Measurements from ENCODE around the gene NUDT8.
"Not testable (repeated sequence)": the region's sequence is repeated elsewhere in the genome, so short reads cannot be mapped to it uniquely, and the experiment has no call there.

The NUDT8 gene

DNA sequence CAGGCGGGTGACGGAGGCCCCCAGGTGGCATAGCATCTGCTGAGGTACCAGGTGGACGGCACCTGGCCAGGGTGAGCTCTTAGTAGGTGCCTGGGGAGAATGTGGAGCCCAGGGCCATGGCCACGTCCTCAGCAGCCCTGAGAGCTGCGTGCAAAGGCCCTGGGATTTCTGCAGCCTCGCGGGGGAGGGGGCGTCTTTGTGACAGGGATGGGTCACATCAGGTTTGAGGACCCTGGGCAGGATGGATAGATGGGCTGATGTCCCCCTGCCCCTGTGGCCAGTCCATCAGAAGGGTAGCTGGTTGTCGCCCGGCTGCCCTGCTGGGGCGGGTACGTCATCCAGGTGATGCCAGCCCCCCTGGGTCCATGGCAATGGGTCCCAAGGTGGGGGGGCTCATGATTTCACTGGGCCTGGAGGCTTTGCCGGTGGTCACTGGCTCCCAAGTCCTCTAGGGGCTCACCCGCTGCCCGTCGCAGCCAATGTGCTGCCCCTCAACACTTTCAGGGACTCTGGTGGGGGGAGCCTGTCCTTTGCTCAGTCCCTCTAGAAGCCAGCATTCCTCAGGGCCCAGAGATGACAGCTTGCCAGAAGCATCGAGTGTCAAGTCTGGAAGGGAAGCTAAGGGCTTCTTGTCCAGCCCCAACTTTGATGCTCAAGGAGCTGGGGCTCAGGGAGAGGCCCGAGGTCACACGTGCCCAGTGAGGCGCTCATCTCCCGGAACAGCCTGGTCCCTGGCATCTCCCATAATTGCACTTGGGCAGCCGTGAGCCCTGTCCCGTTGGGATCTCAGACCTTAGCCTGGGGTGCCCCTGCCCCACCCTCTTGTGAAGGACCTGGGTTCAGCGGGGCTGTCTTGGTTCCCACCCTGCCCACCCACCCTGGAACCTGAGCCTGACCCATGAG lies 9.0 kb upstream of the NUDT8 start:
- no peak overlapping the region for H3K27ac ChIP-seq
- no peak overlapping the region for H3K9ac ChIP-seq
- H3K4me2 ChIP-seq (ENCODE audit: low read length): no peak overlapping the region
- no peaks in the 10 kb centered on the region for H3K27me3 ChIP-seq (ENCODE audit: control insufficient read depth, insufficient read depth, low read length)
- TF ChIP-seq CTCF (IDR thresholded peaks at IDR 0.05): no peak
- no peaks in the 10 kb centered on the region for H3K9me3 ChIP-seq (ENCODE audit: control insufficient read depth, low read length)
- no peaks in the 10 kb centered on the region for H3K79me2 ChIP-seq
- no peaks in the 10 kb centered on the region for H3K4me1 ChIP-seq
- no peak overlapping the region for H3K4me3 ChIP-seq (ENCODE audit: low read depth, low read length)
- no peaks in the 10 kb centered on the region for H3K36me3 ChIP-seq (ENCODE audit: control insufficient read depth, insufficient read depth, low read length)
- no peak overlapping the region for H2AFZ ChIP-seq

DNA sequence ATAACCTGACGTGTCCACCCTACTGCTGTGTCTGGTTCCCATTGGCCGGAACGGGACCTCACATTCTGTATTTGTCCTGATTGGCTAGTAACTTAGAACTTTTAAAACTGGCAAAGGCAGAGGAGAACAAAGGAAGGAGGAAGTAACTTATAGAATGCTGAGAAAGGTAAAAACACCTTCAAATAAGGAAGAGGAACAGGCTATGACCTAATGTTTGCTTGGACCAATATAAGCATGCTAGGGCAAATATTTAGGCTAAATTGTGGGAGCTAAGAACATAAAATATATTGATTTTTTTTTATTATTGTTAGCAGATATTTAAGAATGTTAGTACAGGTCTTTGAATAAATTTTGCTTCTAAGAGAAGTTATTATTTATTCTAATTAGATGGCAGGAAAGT lies 7.7 kb upstream of the NUDT8 start:
- not testable (repeated sequence) for H2AFZ ChIP-seq; H3K79me2 ChIP-seq; H3K9me3 ChIP-seq (ENCODE audit: control insufficient read depth, low read length); H3K27ac ChIP-seq; H3K4me3 ChIP-seq (ENCODE audit: low read depth, low read length); H3K36me3 ChIP-seq (ENCODE audit: control insufficient read depth, insufficient read depth, low read length); H3K27me3 ChIP-seq (ENCODE audit: control insufficient read depth, insufficient read depth, low read length); H3K9ac ChIP-seq; H3K4me2 ChIP-seq (ENCODE audit: low read length); H3K4me1 ChIP-seq

- Histone ChIP-seq H3K79me2 (no peaks in the 10 kb centered on the region), H3K27me3 (ENCODE audit: control insufficient read depth, insufficient read depth, low read length) (no peaks in the 10 kb centered on the region), H3K4me2 (ENCODE audit: low read length) (no peak overlapping the region), H3K4me3 (ENCODE audit: low read depth, low read length) (no peak overlapping the region), H3K36me3 (ENCODE audit: control insufficient read depth, insufficient read depth, low read length) (no peaks in the 10 kb centered on the region), H3K9me3 (ENCODE audit: control insufficient read depth, low read length) (no peaks in the 10 kb centered on the region), H3K27ac (no peak overlapping the region), H3K4me1 (peaks cover 6% of the 10 kb centered on the region), H2AFZ (no peak overlapping the region), H3K9ac (no peak overlapping the region)
- TF ChIP-seq CTCF (IDR thresholded peaks at IDR 0.05): no peak
Measured at GRCh38 chr11:67636962-67637361, 7.2 kb upstream of the NUDT8 start.

GRCh38 chr11:67635231-67635521 lies 5.4 kb upstream of the NUDT8 start:
- Histone ChIP-seq H3K79me2 (no peaks in the 10 kb centered on the region), H3K9me3 (ENCODE audit: control insufficient read depth, low read length) (no peaks in the 10 kb centered on the region), H3K36me3 (ENCODE audit: control insufficient read depth, insufficient read depth, low read length) (no peaks in the 10 kb centered on the region), H2AFZ (no peak overlapping the region), H3K4me3 (ENCODE audit: low read depth, low read length) (no peak overlapping the region), H3K4me2 (ENCODE audit: low read length) (no peak overlapping the region), H3K4me1 (peaks cover 9% of the 10 kb centered on the region), H3K27me3 (ENCODE audit: control insufficient read depth, insufficient read depth, low read length) (no peaks in the 10 kb centered on the region), H3K27ac (no peak overlapping the region), H3K9ac (no peak overlapping the region)
- no peak for TF ChIP-seq CTCF (IDR thresholded peaks at IDR 0.05)

DNA sequence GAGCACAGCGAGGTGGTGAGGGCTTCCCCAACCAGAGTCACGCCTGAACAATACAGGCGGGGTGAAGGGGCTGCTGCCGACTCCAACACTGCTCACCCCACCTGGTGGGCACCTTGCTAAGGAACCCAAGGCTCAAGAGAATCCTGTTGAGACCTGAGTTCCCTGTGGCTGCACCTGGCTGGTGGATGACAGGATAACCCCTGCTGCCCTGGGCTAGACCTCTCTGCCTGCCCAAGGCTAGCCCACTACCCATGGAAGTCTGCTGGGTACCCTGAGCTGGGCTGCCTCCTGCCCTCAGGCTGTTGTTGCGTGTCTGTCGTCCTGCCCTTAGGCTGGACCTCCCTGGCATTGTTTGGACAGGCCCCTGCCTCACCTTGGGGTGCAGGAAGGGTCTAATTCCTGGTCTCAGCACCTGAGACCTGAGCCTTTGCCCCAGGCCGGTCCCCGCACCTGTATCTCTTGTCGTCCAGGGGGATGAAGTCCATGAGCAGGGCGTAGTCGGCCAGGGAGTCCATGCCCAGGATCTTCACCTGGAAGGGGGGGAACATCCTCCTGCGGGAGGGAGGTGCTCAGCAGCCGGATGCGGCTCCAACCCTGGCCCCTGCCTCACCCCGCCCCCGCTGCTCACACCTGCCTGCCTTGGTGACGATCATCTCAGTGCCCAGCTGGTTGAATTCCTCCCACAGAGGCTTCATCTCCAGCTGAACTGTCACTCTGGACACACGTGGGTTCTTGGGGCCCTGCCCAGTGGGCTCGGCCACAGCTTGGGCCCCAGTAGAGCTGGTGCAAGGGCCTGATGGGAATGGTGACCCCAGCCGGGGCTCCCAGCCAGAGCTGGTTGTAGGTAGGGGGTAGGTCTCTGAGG lies 4.9 kb upstream of the NUDT8 start:
- Histone ChIP-seq H3K4me3 (ENCODE audit: low read depth, low read length) (no peak overlapping the region), H3K27me3 (ENCODE audit: control insufficient read depth, insufficient read depth, low read length) (no peaks in the 10 kb centered on the region), H3K27ac (no peak overlapping the region), H3K9me3 (ENCODE audit: control insufficient read depth, low read length) (no peaks in the 10 kb centered on the region), H2AFZ (no peak overlapping the region), H3K79me2 (no peaks in the 10 kb centered on the region), H3K4me2 (ENCODE audit: low read length) (no peak overlapping the region), H3K4me1 (peaks cover 9% of the 10 kb centered on the region), H3K9ac (no peak overlapping the region), H3K36me3 (ENCODE audit: control insufficient read depth, insufficient read depth, low read length) (no peaks in the 10 kb centered on the region)
- TF ChIP-seq CTCF (IDR thresholded peaks at IDR 0.05): no peak
